HCT116 (cell line): ENCODE measurements around the gene FAM83F. TPM values are rescaled to one million over a fixed set of nuclear protein-coding genes. Genes with fewer than 3 reads are reported as not detected.

Source experiments
- ATAC-seq: fragments of 200-7000 bp; cut with Tn5 transposase; 2 replicates; pipeline ENCODE4 v1.9.1; 2020; ENCODE audit warnings: mild to moderate bottlenecking, moderate library complexity
- BruUV-seq: library from RNA; stranded (reverse); fragments of 400-500 nt; replicated peaks from 2 replicates; lab custom pipeline; 2021; lab: Mats Ljungman, UMichigan
- CTCF ChIA-PET: fragments of 300-600 bp; sonication (Branson Sonifier 250); formaldehyde crosslinking; loops from one replicate; lab custom pipeline; 2021; ENCODE audit warnings: antibody characterized with exemption; lab: Charles Lee
- POLR2A ChIA-PET: fragments of 300-600, 350-600 bp; sonication (Branson Sonifier 250); formaldehyde crosslinking; loops from one replicate; lab custom pipeline; 2021; ENCODE audit warnings: antibody characterized with exemption; lab: Charles Lee
- RAD21 ChIA-PET, 2 experiments: fragments of 300-600 bp; sonication (Branson Sonifier 250); formaldehyde crosslinking; loops; one replicate each; lab custom pipeline; 2023; ENCODE audit warnings: low total read pairs in 2 of 2; ENCODE audit not compliant: uncharacterized antibody in 2 of 2, unreplicated experiment in 2 of 2, low non-redundant PET in 1 of 2; lab: Charles Lee
- DNase-seq: peaks from one replicate; pipeline ENCODE4 v3.0.0-alpha.2; 2010; ENCODE audit warnings: low read depth, low spot score
- H2AFZ ChIP-seq: fragments of 200-600 bp; shearing (Covaris generic), sonication (generic); 2 replicates; pipeline ENCODE4 v1.6.1; 2017; ENCODE audit warnings: low read depth, mixed run types, mixed read lengths, antibody characterized with exemption, low read length; ENCODE audit not compliant: poor library complexity, severe bottlenecking
- H3K27ac ChIP-seq: 2 replicates; pipeline ENCODE4 v1.5.1; 2012; ENCODE audit warnings: low read depth, low read length
- H3K27me3 ChIP-seq: fragments of 200-600 bp; sonication (generic); 2 replicates; pipeline ENCODE4 v1.6.1; 2016; ENCODE audit warnings: mixed run types, low read length, mixed read lengths; ENCODE audit not compliant: insufficient read depth
- H3K36me3 ChIP-seq, 2 experiments: fragments of 200-500 bp in 1 of 2; fragments of 200-600 bp in 1 of 2; sonication (Bioruptor generic) in 1 of 2; sonication (generic) in 1 of 2; 2 replicates each; pipeline versions ENCODE4 v1.5.1 to v1.6.1; 2014 to 2016; ENCODE audit warnings: low read length in 2 of 2, inconsistent platforms in 1 of 2, mixed read lengths in 1 of 2, mixed run types in 1 of 2; ENCODE audit not compliant: insufficient read depth in 2 of 2, control insufficient read depth in 1 of 2
- H3K4me1 ChIP-seq, 2 experiments: fragments of 200-600 bp in 1 of 2; sonication (generic) in 1 of 2; 2 replicates each; pipeline versions ENCODE4 v1.5.1 to v1.6.1; 2012 to 2017; ENCODE audit warnings: low read length in 2 of 2, inconsistent platforms in 1 of 2, mild to moderate bottlenecking in 1 of 2, mixed read lengths in 1 of 2, mixed run types in 1 of 2, moderate library complexity in 1 of 2; ENCODE audit not compliant: insufficient read depth in 2 of 2, control insufficient read depth in 1 of 2
- H3K4me2 ChIP-seq: fragments of 200-600 bp; sonication (generic); 2 replicates; pipeline ENCODE4 v1.6.1; 2017; ENCODE audit warnings: mixed run types, low read length, mixed read lengths
- H3K4me3 ChIP-seq, 2 experiments: fragments of 200-600 bp in 1 of 2; sonication (generic) in 1 of 2; replicated peaks in 1 of 2; 2 replicates each; pipeline ENCODE4 v1.5.1; 2011 to 2016; ENCODE audit warnings: low read length in 2 of 2, control low read depth in 1 of 2, low read depth in 1 of 2, mild to moderate bottlenecking in 1 of 2, mixed read lengths in 1 of 2, mixed run types in 1 of 2
- H3K79me2 ChIP-seq: fragments of 200-600 bp; sonication (generic); 2 replicates; pipeline ENCODE4 v1.6.1; 2017; ENCODE audit warnings: mild to moderate bottlenecking, mixed run types, low read length, moderate library complexity, mixed read lengths; ENCODE audit not compliant: insufficient read depth
- H3K9ac ChIP-seq: fragments of 200-600 bp; sonication (generic); 2 replicates; pipeline ENCODE4 v1.6.1; 2016; ENCODE audit warnings: low read length, mixed read lengths
- H3K9me2 ChIP-seq: fragments of 200-600 bp; sonication (generic), shearing (Covaris generic); 2 replicates; pipeline ENCODE4 v1.6.1; 2017; ENCODE audit warnings: mixed run types, mild to moderate bottlenecking, moderate library complexity; ENCODE audit not compliant: insufficient read depth
- H3K9me3 ChIP-seq, 2 experiments: fragments of 200-500 bp in 1 of 2; fragments of 200-600 bp in 1 of 2; sonication (Bioruptor generic) in 1 of 2; sonication (generic) in 1 of 2; 2 replicates each; pipeline ENCODE4 v1.6.1; 2014 to 2017; ENCODE audit warnings: low read length in 2 of 2, mixed read lengths in 2 of 2, inconsistent platforms in 1 of 2, low read depth in 1 of 2, mild to moderate bottlenecking in 1 of 2, mixed run types in 1 of 2, moderate library complexity in 1 of 2; ENCODE audit not compliant: control insufficient read depth in 1 of 2, insufficient read depth in 1 of 2
- H4K20me1 ChIP-seq: fragments of 200-600 bp; sonication (generic), shearing (Covaris generic); 2 replicates; pipeline ENCODE4 v1.6.1; 2017; ENCODE audit warnings: mixed run types, mild to moderate bottlenecking, moderate library complexity; ENCODE audit not compliant: insufficient read depth
- CEBPB ChIP-seq: IDR thresholded peaks from 2 replicates; pipeline ENCODE4 v1.6.1; 2012; ENCODE audit warnings: low read depth
- EGR1 ChIP-seq: IDR thresholded peaks from 2 replicates; pipeline ENCODE4 v1.6.1; 2012; ENCODE audit warnings: low read depth
- ELF1 ChIP-seq: IDR thresholded peaks from 2 replicates; pipeline ENCODE4 v1.6.1; 2012; ENCODE audit warnings: low read depth, borderline replicate concordance
- EZH2 ChIP-seq: fragments of 200-600 bp; sonication (generic); IDR thresholded peaks from 2 replicates; pipeline ENCODE4 v1.6.1; 2017; ENCODE audit warnings: antibody characterized with exemption, mixed run types
- EZH2phosphoT487 ChIP-seq: fragments of 200-600 bp; IDR thresholded peaks from 2 replicates; pipeline ENCODE4 v1.6.1; 2018; ENCODE audit warnings: antibody characterized with exemption, borderline replicate concordance
- FOSL1 ChIP-seq: IDR thresholded peaks from 2 replicates; pipeline ENCODE4 v1.6.1; 2012; ENCODE audit warnings: low read depth
- JUND ChIP-seq: IDR thresholded peaks from 2 replicates; pipeline ENCODE4 v1.6.1; 2012
- RAD21 ChIP-seq: IDR thresholded peaks from 2 replicates; pipeline ENCODE4 v1.6.1; 2012; ENCODE audit warnings: low read depth, mild to moderate bottlenecking
- SP1 ChIP-seq: IDR thresholded peaks from 2 replicates; pipeline ENCODE4 v1.6.1; 2012; ENCODE audit warnings: low read depth
- YY1 ChIP-seq: IDR thresholded peaks from 2 replicates; pipeline ENCODE4 v1.6.1; 2011; ENCODE audit warnings: low read length, low read depth, moderate library complexity, mild to moderate bottlenecking; ENCODE audit not compliant: insufficient replicate concordance; ENCODE audit errors: extremely low read depth
- ZFX ChIP-seq: fragments of 450-650 bp; IDR thresholded peaks from 2 replicates; pipeline ENCODE4 v1.6.1; 2017
- ZNF274 ChIP-seq: fragments of 200-500 bp; sonication (Bioruptor generic); IDR thresholded peaks from 2 replicates; pipeline ENCODE4 v1.6.1; 2014; ENCODE audit warnings: mild to moderate bottlenecking, low read depth, low read length, inconsistent platforms
- intact Hi-C: fragments of 100-400 bp; cut with micrococcal nuclease; formaldehyde crosslinking; loops from 2 replicates; pipeline ENCODE4 v1.10.0; 2022
- total RNA-seq: library from RNA; stranded (reverse); gene quantifications from one replicate; pipeline ENCODE4 v1.2.1, GENCODE V29; 2021; ENCODE audit not compliant: unreplicated experiment
- TF ChIP-seq, protein P1 (sequence below), 3 experiments: fragments of 200-600 bp in 1 of 3; sonication (generic) in 1 of 3; IDR thresholded peaks in 2 of 3; conservative IDR thresholded peaks in 1 of 3; 2 replicates each; pipeline ENCODE4 v1.5.1; 2012 to 2017; ENCODE audit warnings: low read depth in 2 of 3, low read length in 2 of 3, antibody characterized with exemption in 1 of 3, borderline replicate concordance in 1 of 3, control low read depth in 1 of 3, mild to moderate bottlenecking in 1 of 3, mixed read lengths in 1 of 3, mixed run types in 1 of 3, moderate library complexity in 1 of 3; ENCODE audit not compliant: insufficient read depth in 1 of 3
- TF ChIP-seq, protein P2 (sequence below): IDR thresholded peaks from 2 replicates; pipeline ENCODE4 v1.6.1; 2012
- TF ChIP-seq, protein P3 (sequence below): IDR thresholded peaks from 2 replicates; pipeline ENCODE4 v1.6.1; 2011; ENCODE audit warnings: mild to moderate bottlenecking, low read length, moderate library complexity; ENCODE audit not compliant: insufficient replicate concordance; ENCODE audit errors: extremely low read depth
- TF ChIP-seq, protein P4 (sequence below): IDR thresholded peaks from 2 replicates; pipeline ENCODE4 v1.6.1; 2012

FAM83F gene
- total RNA-seq, 1 experiment from 2014 or later = 24.5 TPM

DNA sequence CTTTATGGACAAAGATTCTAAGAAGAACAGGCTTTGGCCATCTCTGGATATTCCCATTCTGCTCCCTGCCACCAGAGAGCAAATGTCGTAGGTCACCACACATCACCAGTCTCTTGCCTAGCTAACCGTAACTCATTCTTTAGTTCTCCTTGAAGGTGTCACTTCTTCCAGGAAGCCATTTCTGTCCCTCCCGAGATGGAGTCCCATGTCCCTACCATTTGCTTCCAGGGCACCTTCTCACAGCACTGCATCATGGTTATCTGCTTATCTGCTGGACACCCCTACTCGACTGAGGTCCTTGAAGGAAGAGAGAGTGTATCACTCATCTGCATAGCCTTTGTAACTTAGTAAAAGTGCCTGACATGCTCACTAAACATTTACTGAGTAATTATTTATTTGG, 47.6 kb downstream of the FAM83F start (continued):
- no peak for TF ChIP-seq FOSL1
- TF ChIP-seq RAD21 = no peak

DNA sequence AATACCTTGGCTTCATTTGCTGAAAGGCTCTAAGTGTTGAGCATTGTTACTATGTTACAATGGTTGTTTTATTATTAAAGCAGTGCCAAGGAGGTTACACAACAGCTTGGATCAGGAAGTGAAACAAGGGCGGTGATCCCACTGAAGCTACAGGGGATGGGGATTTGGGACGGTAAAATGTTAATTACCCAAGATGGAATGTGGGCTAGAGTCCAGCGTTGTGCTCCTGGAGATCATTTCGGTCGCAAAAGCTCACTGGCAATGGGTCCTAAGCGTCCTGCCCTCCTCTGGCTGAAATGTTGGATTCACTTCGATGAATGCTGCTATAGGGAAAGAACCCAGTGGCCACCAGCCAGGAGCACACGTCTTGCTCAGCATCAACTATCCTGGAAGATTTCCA, 48.3 kb downstream of the FAM83F start:
- no peaks in the 10 kb centered on the region for H4K20me1 ChIP-seq
- POLR2A ChIA-PET = no interaction called here
- H3K9me2 ChIP-seq = no peaks in the 10 kb centered on the region
- H3K4me2 ChIP-seq = peak overlapping the region; percentile 82
- no TSS peak for BruUV-seq
- RAD21 ChIA-PET = no interaction called here
- H3K27me3 ChIP-seq = no peaks in the 10 kb centered on the region
- ATAC-seq (no peak), DNase-seq (no peak)
- no peaks in the 10 kb centered on the region for H3K36me3 ChIP-seq
- no peaks in the 10 kb centered on the region for H3K79me2 ChIP-seq
- H3K9ac ChIP-seq = no peak overlapping the region
- intact Hi-C loops = no loop called here
- H3K4me1 ChIP-seq = peaks cover 8 to 17% of the 10 kb centered on the region in 2 experiments
- CTCF ChIA-PET = interaction anchor here (1.7 kb wide), 1 partner anchor 19 kb away, joined by 13 read pairs; no protein-coding TSS in a partner anchor
- no peak overlapping the region for H2AFZ ChIP-seq
- no peaks in the 10 kb centered on the region for H3K9me3 ChIP-seq
- TF ChIP-seq, protein P1, sequence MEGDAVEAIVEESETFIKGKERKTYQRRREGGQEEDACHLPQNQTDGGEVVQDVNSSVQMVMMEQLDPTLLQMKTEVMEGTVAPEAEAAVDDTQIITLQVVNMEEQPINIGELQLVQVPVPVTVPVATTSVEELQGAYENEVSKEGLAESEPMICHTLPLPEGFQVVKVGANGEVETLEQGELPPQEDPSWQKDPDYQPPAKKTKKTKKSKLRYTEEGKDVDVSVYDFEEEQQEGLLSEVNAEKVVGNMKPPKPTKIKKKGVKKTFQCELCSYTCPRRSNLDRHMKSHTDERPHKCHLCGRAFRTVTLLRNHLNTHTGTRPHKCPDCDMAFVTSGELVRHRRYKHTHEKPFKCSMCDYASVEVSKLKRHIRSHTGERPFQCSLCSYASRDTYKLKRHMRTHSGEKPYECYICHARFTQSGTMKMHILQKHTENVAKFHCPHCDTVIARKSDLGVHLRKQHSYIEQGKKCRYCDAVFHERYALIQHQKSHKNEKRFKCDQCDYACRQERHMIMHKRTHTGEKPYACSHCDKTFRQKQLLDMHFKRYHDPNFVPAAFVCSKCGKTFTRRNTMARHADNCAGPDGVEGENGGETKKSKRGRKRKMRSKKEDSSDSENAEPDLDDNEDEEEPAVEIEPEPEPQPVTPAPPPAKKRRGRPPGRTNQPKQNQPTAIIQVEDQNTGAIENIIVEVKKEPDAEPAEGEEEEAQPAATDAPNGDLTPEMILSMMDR (IDR thresholded peaks at IDR 0.05 in 2 of 3, conservative IDR thresholded peaks at IDR 0.05 in 1 of 3; ENCODE audit: borderline replicate concordance in 1 of 3, insufficient read depth in 1 of 3, low read depth in 2 of 3, low read length in 2 of 3) = no peak
- TF ChIP-seq FOSL1 = no peak
- no peak for TF ChIP-seq SP1
- no peak for TF ChIP-seq CEBPB
- no peak for TF ChIP-seq EZH2
- TF ChIP-seq, protein P2, sequence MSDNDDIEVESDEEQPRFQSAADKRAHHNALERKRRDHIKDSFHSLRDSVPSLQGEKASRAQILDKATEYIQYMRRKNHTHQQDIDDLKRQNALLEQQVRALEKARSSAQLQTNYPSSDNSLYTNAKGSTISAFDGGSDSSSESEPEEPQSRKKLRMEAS = no peak
- TF ChIP-seq, protein P3, sequence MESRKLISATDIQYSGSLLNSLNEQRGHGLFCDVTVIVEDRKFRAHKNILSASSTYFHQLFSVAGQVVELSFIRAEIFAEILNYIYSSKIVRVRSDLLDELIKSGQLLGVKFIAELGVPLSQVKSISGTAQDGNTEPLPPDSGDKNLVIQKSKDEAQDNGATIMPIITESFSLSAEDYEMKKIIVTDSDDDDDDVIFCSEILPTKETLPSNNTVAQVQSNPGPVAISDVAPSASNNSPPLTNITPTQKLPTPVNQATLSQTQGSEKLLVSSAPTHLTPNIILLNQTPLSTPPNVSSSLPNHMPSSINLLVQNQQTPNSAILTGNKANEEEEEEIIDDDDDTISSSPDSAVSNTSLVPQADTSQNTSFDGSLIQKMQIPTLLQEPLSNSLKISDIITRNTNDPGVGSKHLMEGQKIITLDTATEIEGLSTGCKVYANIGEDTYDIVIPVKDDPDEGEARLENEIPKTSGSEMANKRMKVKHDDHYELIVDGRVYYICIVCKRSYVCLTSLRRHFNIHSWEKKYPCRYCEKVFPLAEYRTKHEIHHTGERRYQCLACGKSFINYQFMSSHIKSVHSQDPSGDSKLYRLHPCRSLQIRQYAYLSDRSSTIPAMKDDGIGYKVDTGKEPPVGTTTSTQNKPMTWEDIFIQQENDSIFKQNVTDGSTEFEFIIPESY = no peak
- no peak for TF ChIP-seq EGR1
- no peak for TF ChIP-seq EZH2phosphoT487
- no peak for TF ChIP-seq JUND
- TF ChIP-seq, protein P4, sequence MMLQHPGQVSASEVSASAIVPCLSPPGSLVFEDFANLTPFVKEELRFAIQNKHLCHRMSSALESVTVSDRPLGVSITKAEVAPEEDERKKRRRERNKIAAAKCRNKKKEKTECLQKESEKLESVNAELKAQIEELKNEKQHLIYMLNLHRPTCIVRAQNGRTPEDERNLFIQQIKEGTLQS = no peak
- no peak for TF ChIP-seq YY1
- no peak for TF ChIP-seq ELF1
- no peak for TF ChIP-seq ZNF274
- TF ChIP-seq ZFX = no peak
- no peak overlapping the region for H3K27ac ChIP-seq
- H3K4me3 ChIP-seq = no peak overlapping the region; a peak in 1 of 4 replicates
